Heart left ventricle (tissue), 11 donors: ENCODE measurements around the gene BHLHA9. TPM values are rescaled to one million over a fixed set of nuclear protein-coding genes. Genes with fewer than 3 reads are reported as not detected.

Experiments
- polyA plus RNA-seq, 2 donors: library from polyadenylated mRNA; stranded (reverse); fragments of 200-250 nt; gene quantifications; one replicate each; pipeline ENCODE4 v1.2.3, GENCODE V29; 2013
- total RNA-seq, 9 donors: library from RNA; depleted of rRNA in 2 of 9; stranded (reverse); fragments of >200 nt in 2 of 9; fragmentation: NEBNext Ultra II Directional in 3 of 9; extraction: Animal tissue kit (Norgen Biotek cat#: 25700) in 3 of 9; gene quantifications; one replicate each; pipeline versions ENCODE4 v1.1.0 to v1.2.4, GENCODE V29; 2016 to 2023
- donor health status: ischemic (EF 13 %, LVEDD 7.1; RV severe dilation, severe dysfunction).
- donor health status: healthy with polysubstance abuse.
- donor health status: DM: no; HTN: yes; CAD: no.
- donor health status: DM: no; HTN: no; CAD: no.
- donor health status: ischemic (EF 25% LVEDD 5.7; RV mildly dilated, moderate dysfunction).
- donor health status: healthy.
- donor health status: DM: yes; HTN: yes; CAD: no.
- donor health status: PGD.
- donor health status: nonischemic (EF 23%, LVEDD 6.1; RV moderate dilation, normal function).

Gene BHLHA9
- total and polyA plus RNA-seq, 11 donors = not detected

Other genes with a start within 250 kb of the BHLHA9 start
- 100 to 1,000 TPM; 134 to 171 (median 156) TPM for gene ABR, start 90.5 kb upstream of the BHLHA9 start, total RNA-seq
- gene ABR, start 90.5 kb upstream of the BHLHA9 start, polyA plus RNA-seq = 10 to 100 TPM; 64.5 to 93.2 TPM
- 10 to 100 TPM in 1 of 9 donors, 1 to 10 TPM in 3, under 1 TPM in 5; 0.07 to 22.7 (median 0.56) TPM for gene TRARG1, start 9.2 kb downstream of the BHLHA9 start, total RNA-seq
- gene TRARG1, start 9.2 kb downstream of the BHLHA9 start, polyA plus RNA-seq = 1 to 10 TPM; 1.7 to 2.2 TPM
- gene YWHAE, start 129.8 kb downstream of the BHLHA9 start, total RNA-seq = 1,000 to 10,000 TPM in 1 of 9 donors, 100 to 1,000 TPM in 8; 562 to 1,150 (median 618) TPM
- 100 to 1,000 TPM; 401 to 774 TPM for gene YWHAE, start 129.8 kb downstream of the BHLHA9 start, polyA plus RNA-seq
- 10 to 100 TPM; 28.8 to 47.0 (median 42.2) TPM for gene CRK, start 185.8 kb downstream of the BHLHA9 start, total RNA-seq
- gene CRK, start 185.8 kb downstream of the BHLHA9 start, polyA plus RNA-seq = 10 to 100 TPM; 17.0 to 49.0 TPM
- 100 to 1,000 TPM; 127 to 259 (median 174) TPM for gene MYO1C, start 222.2 kb downstream of the BHLHA9 start, total RNA-seq
- gene MYO1C, start 222.2 kb downstream of the BHLHA9 start, polyA plus RNA-seq = 100 to 1,000 TPM in 1 of 2 donors, 10 to 100 TPM in 1; 89.6 to 188 TPM
- gene INPP5K, start 246.2 kb downstream of the BHLHA9 start, total RNA-seq = 100 to 1,000 TPM in 1 of 9 donors, 10 to 100 TPM in 8; 28.4 to 128 (median 33.4) TPM
- gene INPP5K, start 246.2 kb downstream of the BHLHA9 start, polyA plus RNA-seq = 10 to 100 TPM; 21.9 to 68.4 TPM